HCT116 (cell line): ENCODE measurements around the gene PYCR2. TPM values are rescaled to one million over a fixed set of nuclear protein-coding genes. Genes with fewer than 3 reads are reported as not detected.
"Not testable (repeated sequence)": the region's sequence is repeated elsewhere in the genome, so short reads cannot be mapped to it uniquely, and the experiment has no call there.

Experiments used
- ATAC-seq: fragments of 200-7000 bp; cut with Tn5 transposase; 2 replicates; pipeline ENCODE4 v1.9.1; 2020; ENCODE audit warnings: mild to moderate bottlenecking, moderate library complexity
- BruUV-seq: library from RNA; stranded (reverse); fragments of 400-500 nt; replicated peaks from 2 replicates; lab custom pipeline; 2021; lab: Mats Ljungman, UMichigan
- CTCF ChIA-PET: fragments of 300-600 bp; sonication (Branson Sonifier 250); formaldehyde crosslinking; loops from one replicate; lab custom pipeline; 2021; ENCODE audit warnings: antibody characterized with exemption; lab: Charles Lee
- POLR2A ChIA-PET: fragments of 300-600, 350-600 bp; sonication (Branson Sonifier 250); formaldehyde crosslinking; loops from one replicate; lab custom pipeline; 2021; ENCODE audit warnings: antibody characterized with exemption; lab: Charles Lee
- RAD21 ChIA-PET, 2 experiments: fragments of 300-600 bp; sonication (Branson Sonifier 250); formaldehyde crosslinking; loops; one replicate each; lab custom pipeline; 2023; ENCODE audit warnings: low total read pairs in 2 of 2; ENCODE audit not compliant: uncharacterized antibody in 2 of 2, unreplicated experiment in 2 of 2, low non-redundant PET in 1 of 2; lab: Charles Lee
- DNase-seq: peaks from one replicate; pipeline ENCODE4 v3.0.0-alpha.2; 2010; ENCODE audit warnings: low read depth, low spot score
- H2AFZ ChIP-seq: fragments of 200-600 bp; shearing (Covaris generic), sonication (generic); 2 replicates; pipeline ENCODE4 v1.6.1; 2017; ENCODE audit warnings: low read depth, mixed run types, mixed read lengths, antibody characterized with exemption, low read length; ENCODE audit not compliant: poor library complexity, severe bottlenecking
- H3K27ac ChIP-seq: 2 replicates; pipeline ENCODE4 v1.5.1; 2012; ENCODE audit warnings: low read depth, low read length
- H3K27me3 ChIP-seq: fragments of 200-600 bp; sonication (generic); 2 replicates; pipeline ENCODE4 v1.6.1; 2016; ENCODE audit warnings: mixed run types, low read length, mixed read lengths; ENCODE audit not compliant: insufficient read depth
- H3K36me3 ChIP-seq, 2 experiments: fragments of 200-500 bp in 1 of 2; fragments of 200-600 bp in 1 of 2; sonication (Bioruptor generic) in 1 of 2; sonication (generic) in 1 of 2; 2 replicates each; pipeline versions ENCODE4 v1.5.1 to v1.6.1; 2014 to 2016; ENCODE audit warnings: low read length in 2 of 2, inconsistent platforms in 1 of 2, mixed read lengths in 1 of 2, mixed run types in 1 of 2; ENCODE audit not compliant: insufficient read depth in 2 of 2, control insufficient read depth in 1 of 2
- H3K4me1 ChIP-seq, 2 experiments: fragments of 200-600 bp in 1 of 2; sonication (generic) in 1 of 2; 2 replicates each; pipeline versions ENCODE4 v1.5.1 to v1.6.1; 2012 to 2017; ENCODE audit warnings: low read length in 2 of 2, inconsistent platforms in 1 of 2, mild to moderate bottlenecking in 1 of 2, mixed read lengths in 1 of 2, mixed run types in 1 of 2, moderate library complexity in 1 of 2; ENCODE audit not compliant: insufficient read depth in 2 of 2, control insufficient read depth in 1 of 2
- H3K4me2 ChIP-seq: fragments of 200-600 bp; sonication (generic); 2 replicates; pipeline ENCODE4 v1.6.1; 2017; ENCODE audit warnings: mixed run types, low read length, mixed read lengths
- H3K4me3 ChIP-seq, 2 experiments: fragments of 200-600 bp in 1 of 2; sonication (generic) in 1 of 2; replicated peaks in 1 of 2; 2 replicates each; pipeline ENCODE4 v1.5.1; 2011 to 2016; ENCODE audit warnings: low read length in 2 of 2, control low read depth in 1 of 2, low read depth in 1 of 2, mild to moderate bottlenecking in 1 of 2, mixed read lengths in 1 of 2, mixed run types in 1 of 2
- H3K79me2 ChIP-seq: fragments of 200-600 bp; sonication (generic); 2 replicates; pipeline ENCODE4 v1.6.1; 2017; ENCODE audit warnings: mild to moderate bottlenecking, mixed run types, low read length, moderate library complexity, mixed read lengths; ENCODE audit not compliant: insufficient read depth
- H3K9ac ChIP-seq: fragments of 200-600 bp; sonication (generic); 2 replicates; pipeline ENCODE4 v1.6.1; 2016; ENCODE audit warnings: low read length, mixed read lengths
- H3K9me2 ChIP-seq: fragments of 200-600 bp; sonication (generic), shearing (Covaris generic); 2 replicates; pipeline ENCODE4 v1.6.1; 2017; ENCODE audit warnings: mixed run types, mild to moderate bottlenecking, moderate library complexity; ENCODE audit not compliant: insufficient read depth
- H3K9me3 ChIP-seq, 2 experiments: fragments of 200-500 bp in 1 of 2; fragments of 200-600 bp in 1 of 2; sonication (Bioruptor generic) in 1 of 2; sonication (generic) in 1 of 2; 2 replicates each; pipeline ENCODE4 v1.6.1; 2014 to 2017; ENCODE audit warnings: low read length in 2 of 2, mixed read lengths in 2 of 2, inconsistent platforms in 1 of 2, low read depth in 1 of 2, mild to moderate bottlenecking in 1 of 2, mixed run types in 1 of 2, moderate library complexity in 1 of 2; ENCODE audit not compliant: control insufficient read depth in 1 of 2, insufficient read depth in 1 of 2
- H4K20me1 ChIP-seq: fragments of 200-600 bp; sonication (generic), shearing (Covaris generic); 2 replicates; pipeline ENCODE4 v1.6.1; 2017; ENCODE audit warnings: mixed run types, mild to moderate bottlenecking, moderate library complexity; ENCODE audit not compliant: insufficient read depth
- ATF3 ChIP-seq: IDR thresholded peaks from 2 replicates; pipeline ENCODE4 v1.6.1; 2012
- CBX3 ChIP-seq: IDR thresholded peaks from 2 replicates; pipeline ENCODE4 v1.6.1; 2012; ENCODE audit warnings: low read depth
- CEBPB ChIP-seq: IDR thresholded peaks from 2 replicates; pipeline ENCODE4 v1.6.1; 2012; ENCODE audit warnings: low read depth
- EGR1 ChIP-seq: IDR thresholded peaks from 2 replicates; pipeline ENCODE4 v1.6.1; 2012; ENCODE audit warnings: low read depth
- ELF1 ChIP-seq: IDR thresholded peaks from 2 replicates; pipeline ENCODE4 v1.6.1; 2012; ENCODE audit warnings: low read depth, borderline replicate concordance
- EZH2 ChIP-seq: fragments of 200-600 bp; sonication (generic); IDR thresholded peaks from 2 replicates; pipeline ENCODE4 v1.6.1; 2017; ENCODE audit warnings: antibody characterized with exemption, mixed run types
- MAX ChIP-seq: IDR thresholded peaks from 2 replicates; pipeline ENCODE4 v1.6.1; 2012
- TCF7L2 ChIP-seq: IDR thresholded peaks from 2 replicates; pipeline ENCODE4 v1.7.0; 2011; ENCODE audit warnings: borderline replicate concordance, inconsistent platforms; ENCODE audit not compliant: insufficient read depth, insufficient read length; ENCODE audit errors: extremely low read depth
- intact Hi-C: fragments of 100-400 bp; cut with micrococcal nuclease; formaldehyde crosslinking; loops from 2 replicates; pipeline ENCODE4 v1.10.0; 2022
- total RNA-seq: library from RNA; stranded (reverse); gene quantifications from one replicate; pipeline ENCODE4 v1.2.1, GENCODE V29; 2021; ENCODE audit not compliant: unreplicated experiment

Gene PYCR2
- total RNA-seq, 1 experiment from 2014 or later = 107 TPM

- H4K20me1 ChIP-seq, BruUV-seq, H3K9me2 ChIP-seq, RAD21 ChIA-PET, H3K9ac ChIP-seq, H3K27ac ChIP-seq, POLR2A ChIA-PET, H3K4me3 ChIP-seq, DNase-seq, H3K79me2 ChIP-seq, H3K36me3 ChIP-seq, H3K27me3 ChIP-seq, H3K9me3 ChIP-seq, ATAC-seq, H3K4me2 ChIP-seq, H2AFZ ChIP-seq: not testable (repeated sequence)
- H3K4me1 ChIP-seq = peaks cover 0 to 15% of the 10 kb centered on the region in 2 experiments; a peak in 2 of 4 replicates
- intact Hi-C loops = loop anchor here (10.0 kb wide), 3 partner anchors 116 to 1456 kb away; no protein-coding TSS in a partner anchor
- CTCF ChIA-PET = interaction anchor here (0.9 to 1.6 kb wide), 2 partner anchors 12 to 17 kb away, joined by 3 read pairs; no protein-coding TSS in a partner anchor
These were observed 46.6 kb upstream of the PYCR2 start for GRCh38 chr1:225970592-225971157.

GRCh38 chr1:225969751-225970150, 45.7 kb upstream of the PYCR2 start:
- intact Hi-C loops = loop anchor here (10.0 kb wide), 3 partner anchors 115 to 1455 kb away; no protein-coding TSS in a partner anchor
- H3K4me3 ChIP-seq, RAD21 ChIA-PET, H3K4me2 ChIP-seq, BruUV-seq, H3K9me2 ChIP-seq, H3K9me3 ChIP-seq, POLR2A ChIA-PET, H2AFZ ChIP-seq, H3K27me3 ChIP-seq, H4K20me1 ChIP-seq, H3K79me2 ChIP-seq, H3K27ac ChIP-seq, H3K9ac ChIP-seq, DNase-seq, ATAC-seq, H3K36me3 ChIP-seq: not testable (repeated sequence)
- CTCF ChIA-PET = interaction anchor here (0.9 kb wide), 1 partner anchor 18 kb away, joined by 3 read pairs; no protein-coding TSS in a partner anchor
- H3K4me1 ChIP-seq = peaks cover 0 to 15% of the 10 kb centered on the region in 2 experiments; a peak in 2 of 4 replicates

GRCh38 chr1:225965231-225965630, 41.2 kb upstream of the PYCR2 start:
- CTCF ChIA-PET = no interaction called here
- no TSS peak for BruUV-seq
- no peaks in the 10 kb centered on the region for H3K9me2 ChIP-seq
- no peaks in the 10 kb centered on the region for H4K20me1 ChIP-seq
- H3K79me2 ChIP-seq = no peaks in the 10 kb centered on the region
- H2AFZ ChIP-seq = no peak overlapping the region
- no peaks in the 10 kb centered on the region for H3K36me3 ChIP-seq
- TF ChIP-seq TCF7L2 (no peak), EZH2 (no peak), EGR1 (no peak), CEBPB (no peak), CBX3 (no peak), ELF1 (no peak), ATF3 (no peak), MAX (no peak)
- ATAC-seq = no peak
- H3K27me3 ChIP-seq = no peaks in the 10 kb centered on the region
- intact Hi-C loops = no loop called here
- no peak overlapping the region for H3K27ac ChIP-seq
- H3K4me3 ChIP-seq = no peak overlapping the region
- DNase-seq = no peak
- no peak overlapping the region for H3K4me2 ChIP-seq
- POLR2A ChIA-PET = no interaction called here
- RAD21 ChIA-PET = no interaction called here
- H3K9ac ChIP-seq = no peak overlapping the region
- H3K4me1 ChIP-seq = peaks cover 0 to 24% of the 10 kb centered on the region in 2 experiments; a peak in 2 of 4 replicates
- H3K9me3 ChIP-seq = no peaks in the 10 kb centered on the region
